Fibroblast of pulmonary artery (primary cell): ENCODE measurements around the gene MAZ.

Source experiments
- DNase-seq: peaks from one replicate; pipeline ENCODE4 v3.0.0-alpha.2; 2010; ENCODE audit warnings: low read depth
- H3K4me3 ChIP-seq: replicated peaks from 2 replicates; pipeline ENCODE4 v1.5.1; 2011; ENCODE audit warnings: low read depth, mild to moderate bottlenecking, control low read depth, low read length, moderate library complexity
- TF ChIP-seq, protein P1 (sequence below): IDR thresholded peaks from 2 replicates; pipeline ENCODE4 v1.5.1; 2011; ENCODE audit warnings: mild to moderate bottlenecking, control low read depth, low read length, inconsistent platforms; ENCODE audit errors: missing control alignments

MAZ gene

GRCh38 chr16:29815793-29816693, 9.7 kb downstream of the MAZ start, which contains the start of gene PAGR1:
Gene PAGR1, plus strand, starts transcription at chr16:29816152. Its CDS starts 374 bp downstream, at chr16:29816526.
- DNase-seq: peak; percentile 100
- TF ChIP-seq, protein P1, sequence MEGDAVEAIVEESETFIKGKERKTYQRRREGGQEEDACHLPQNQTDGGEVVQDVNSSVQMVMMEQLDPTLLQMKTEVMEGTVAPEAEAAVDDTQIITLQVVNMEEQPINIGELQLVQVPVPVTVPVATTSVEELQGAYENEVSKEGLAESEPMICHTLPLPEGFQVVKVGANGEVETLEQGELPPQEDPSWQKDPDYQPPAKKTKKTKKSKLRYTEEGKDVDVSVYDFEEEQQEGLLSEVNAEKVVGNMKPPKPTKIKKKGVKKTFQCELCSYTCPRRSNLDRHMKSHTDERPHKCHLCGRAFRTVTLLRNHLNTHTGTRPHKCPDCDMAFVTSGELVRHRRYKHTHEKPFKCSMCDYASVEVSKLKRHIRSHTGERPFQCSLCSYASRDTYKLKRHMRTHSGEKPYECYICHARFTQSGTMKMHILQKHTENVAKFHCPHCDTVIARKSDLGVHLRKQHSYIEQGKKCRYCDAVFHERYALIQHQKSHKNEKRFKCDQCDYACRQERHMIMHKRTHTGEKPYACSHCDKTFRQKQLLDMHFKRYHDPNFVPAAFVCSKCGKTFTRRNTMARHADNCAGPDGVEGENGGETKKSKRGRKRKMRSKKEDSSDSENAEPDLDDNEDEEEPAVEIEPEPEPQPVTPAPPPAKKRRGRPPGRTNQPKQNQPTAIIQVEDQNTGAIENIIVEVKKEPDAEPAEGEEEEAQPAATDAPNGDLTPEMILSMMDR: peak; percentile 66
- peak within 1 kb of the TSS; percentile 81 for H3K4me3 ChIP-seq

- DNase-seq: peak; percentile 69
- TF ChIP-seq, protein P1: peak; percentile 24
- peak overlapping the region; percentile 81 for H3K4me3 ChIP-seq
These were observed 10.5 kb downstream of the MAZ start for GRCh38 chr16:29816694-29817441.

- DNase-seq: no peak
- TF ChIP-seq, protein P1: no peak
- no peak overlapping the region for H3K4me3 ChIP-seq
These were observed 11.8 kb downstream of the MAZ start for GRCh38 chr16:29818082-29818481.

DNA sequence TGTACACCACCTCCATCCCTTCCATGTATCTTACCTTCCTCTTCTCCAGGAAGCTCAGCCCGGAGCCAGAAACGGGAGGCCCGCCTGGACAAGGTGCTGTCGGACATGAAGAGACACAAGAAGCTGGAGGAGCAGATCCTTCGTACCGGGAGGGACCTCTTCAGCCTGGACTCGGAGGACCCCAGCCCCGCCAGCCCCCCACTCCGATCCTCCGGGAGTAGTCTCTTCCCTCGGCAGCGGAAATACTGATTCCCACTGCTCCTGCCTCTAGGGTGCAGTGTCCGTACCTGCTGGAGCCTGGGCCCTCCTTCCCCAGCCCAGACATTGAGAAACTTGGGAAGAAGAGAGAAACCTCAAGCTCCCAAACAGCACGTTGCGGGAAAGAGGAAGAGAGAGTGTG, 13.2 kb downstream of the MAZ start:
- peak overlapping the region; percentile 96 for H3K4me3 ChIP-seq
- no peak for DNase-seq
- TF ChIP-seq, protein P1: no peak

DNA sequence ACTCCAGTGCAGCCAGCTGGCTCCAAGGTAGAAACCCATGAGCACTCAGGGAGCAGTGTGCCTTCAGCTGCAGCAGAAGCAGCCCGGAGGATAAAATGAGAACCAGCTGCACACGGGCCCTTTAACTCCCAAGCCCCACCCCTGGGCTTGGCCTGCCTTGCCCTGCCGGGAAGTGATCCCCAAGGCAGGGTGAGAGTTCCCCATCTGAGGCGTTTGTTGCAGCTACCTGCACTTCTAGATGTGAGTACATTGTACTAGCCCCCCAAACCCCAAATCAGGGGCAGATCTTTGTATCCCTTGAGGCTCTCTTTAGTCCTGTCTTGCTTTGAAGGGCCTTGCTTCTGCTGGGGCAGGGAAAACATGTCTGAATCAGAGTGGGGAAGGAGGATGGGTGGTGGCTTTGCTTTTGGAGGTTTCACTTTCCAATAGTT, 14.0 kb downstream of the MAZ start, which contains the start of gene MVP:
Gene MVP, plus strand, starts transcription at position 192 of the 431 bp plus-strand sequence. CDS start 10,088 bp downstream, outside the sequence.
- peak within 1 kb of the TSS; percentile 96 for H3K4me3 ChIP-seq
- peak; percentile 63 for DNase-seq
- TF ChIP-seq, protein P1: no peak

- peak; percentile 23 for DNase-seq
- TF ChIP-seq, protein P1: no peak
- H3K4me3 ChIP-seq: peak overlapping the region; percentile 96
These were observed 14.7 kb downstream of the MAZ start for GRCh38 chr16:29820730-29821642.
